PC-3 (cell line): ENCODE measurements around the gene HACD4. TPM values are rescaled to one million over a fixed set of nuclear protein-coding genes. Genes with fewer than 3 reads are reported as not detected.

Experiments
- ATAC-seq: fragments of 200-7000 bp; cut with Tn5 transposase; 2 replicates; pipeline ENCODE4 v1.9.1; 2020; ENCODE audit warnings: mild to moderate bottlenecking, moderate library complexity
- BruUV-seq: library from RNA; stranded (reverse); fragments of 400-500 nt; replicated peaks from 2 replicates; lab custom pipeline; 2021; lab: Mats Ljungman, UMichigan
- CTCF ChIA-PET: fragments of 300-600 bp; sonication (Branson Sonifier 250); formaldehyde crosslinking; loops from one replicate; lab custom pipeline; 2022; ENCODE audit warnings: antibody characterized with exemption; lab: Charles Lee
- POLR2A ChIA-PET: fragments of 300-600 bp; sonication (Branson Sonifier 250); formaldehyde crosslinking; loops from one replicate; lab custom pipeline; 2022; ENCODE audit warnings: antibody characterized with exemption; ENCODE audit not compliant: unreplicated experiment; lab: Charles Lee
- DNase-seq: peaks from one replicate; pipeline ENCODE4 v3.0.0-alpha.2; 2015
- H2AFZ ChIP-seq: fragments of 300-600 bp; sonication (generic); 2 replicates; pipeline ENCODE4 v1.6.0; 2016; ENCODE audit warnings: antibody characterized with exemption, low read length
- H3F3A ChIP-seq: fragments of 300-600 bp; sonication (generic); one replicate; pipeline ENCODE4 v1.6.0; 2017; ENCODE audit warnings: antibody characterized with exemption, low read length, control low read depth, mild to moderate bottlenecking; ENCODE audit not compliant: unreplicated experiment
- H3K27ac ChIP-seq: fragments of 300-600 bp; sonication (generic); 2 replicates; pipeline ENCODE4 v1.5.1; 2016; ENCODE audit warnings: mild to moderate bottlenecking, low read length
- H3K27me3 ChIP-seq: fragments of 300-600 bp; sonication (generic); 2 replicates; pipeline ENCODE4 v1.6.1; 2016; ENCODE audit warnings: low read length, mixed read lengths
- H3K36me3 ChIP-seq: fragments of 300-600 bp; sonication (generic); 2 replicates; pipeline ENCODE4 v1.6.1; 2016; ENCODE audit warnings: low read depth, mixed run types, low read length, mixed read lengths
- H3K4me1 ChIP-seq: fragments of 300-600 bp; sonication (generic); 2 replicates; pipeline ENCODE4 v1.5.1; 2016; ENCODE audit warnings: low read length; ENCODE audit not compliant: insufficient read depth
- H3K4me2 ChIP-seq: fragments of 300-600 bp; sonication (generic); 2 replicates; pipeline ENCODE4 v1.6.0; 2016; ENCODE audit warnings: low read length
- H3K4me3 ChIP-seq: fragments of 300-600 bp; sonication (generic); 2 replicates; pipeline ENCODE4 v1.5.1; 2016; ENCODE audit warnings: mild to moderate bottlenecking, low read length, mixed read lengths
- H3K79me2 ChIP-seq: fragments of 300-600 bp; sonication (generic); 2 replicates; pipeline ENCODE4 v1.6.1; 2017; ENCODE audit warnings: low read length, mixed read lengths
- H3K9ac ChIP-seq: fragments of 300-600 bp; sonication (generic); 2 replicates; pipeline ENCODE4 v1.6.0; 2016; ENCODE audit warnings: mild to moderate bottlenecking, low read length
- H3K9me2 ChIP-seq: fragments of 300-600 bp; sonication (generic); replicated peaks from 2 replicates; pipeline ENCODE4 v1.6.1; 2016; ENCODE audit warnings: mixed run types, low read length, mixed read lengths
- H3K9me3 ChIP-seq: fragments of 300-600 bp; sonication (generic); 2 replicates; pipeline ENCODE4 v1.6.1; 2016; ENCODE audit warnings: low read length, mixed read lengths
- H4K20me1 ChIP-seq: fragments of 300-600 bp; sonication (generic); 2 replicates; pipeline ENCODE4 v1.6.1; 2016; ENCODE audit warnings: low read length, mixed read lengths
- EZH2 ChIP-seq: fragments of 300-600 bp; sonication (generic); IDR thresholded peaks from one replicate; pipeline ENCODE4 v1.6.1; 2017; ENCODE audit warnings: antibody characterized with exemption, mild to moderate bottlenecking, low read length; ENCODE audit not compliant: unreplicated experiment
- EZH2phosphoT487 ChIP-seq: fragments of 300-600 bp; sonication (generic); IDR thresholded peaks from 2 replicates; pipeline ENCODE4 v1.6.1; 2018; ENCODE audit warnings: mild to moderate bottlenecking, antibody characterized with exemption, low read length, borderline replicate concordance
- intact Hi-C: fragments of 100-400 bp; cut with micrococcal nuclease; formaldehyde crosslinking; loops from 2 replicates; pipeline ENCODE4 v1.9.0; 2023
- total RNA-seq: library from RNA; depleted of rRNA; stranded (reverse); fragments of >200 nt; gene quantifications from 2 replicates; pipeline ENCODE4 v1.2.3, GENCODE V29; 2014
- TF ChIP-seq, protein P1 (sequence below): fragments of 300-600 bp; sonication (generic); conservative IDR thresholded peaks from 2 replicates; pipeline ENCODE4 v1.5.1; 2017; ENCODE audit warnings: antibody characterized with exemption, low read depth, mild to moderate bottlenecking, low read length

HACD4 gene
- total RNA-seq, 1 experiment from 2014 or later: not detected

DNA sequence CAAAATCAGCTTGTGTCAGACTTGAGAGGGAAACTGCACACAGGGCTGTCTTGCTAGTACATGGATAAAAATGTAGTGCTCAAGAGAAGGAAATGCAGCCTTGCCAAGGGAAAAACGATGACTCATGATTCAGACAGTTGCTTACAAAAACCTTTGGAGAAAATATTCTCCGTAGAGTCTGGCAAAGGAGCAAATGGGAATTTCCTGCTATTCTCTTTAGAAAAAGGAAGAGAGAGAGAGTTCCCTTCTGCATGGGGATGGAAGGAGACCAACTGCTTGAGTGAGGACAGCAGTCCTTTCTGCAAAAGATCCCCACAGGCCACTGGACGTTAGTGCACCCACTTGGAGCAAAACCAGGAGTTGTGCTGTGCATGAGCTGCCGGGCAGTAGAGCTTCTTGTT is 38.7 kb upstream of the HACD4 start:
- POLR2A ChIA-PET: interaction anchor here (0.6 kb wide), 1 partner anchor 149 kb away, joined by 3 read pairs; no protein-coding TSS in a partner anchor
- no peak for TF ChIP-seq EZH2
- TF ChIP-seq, protein P1, sequence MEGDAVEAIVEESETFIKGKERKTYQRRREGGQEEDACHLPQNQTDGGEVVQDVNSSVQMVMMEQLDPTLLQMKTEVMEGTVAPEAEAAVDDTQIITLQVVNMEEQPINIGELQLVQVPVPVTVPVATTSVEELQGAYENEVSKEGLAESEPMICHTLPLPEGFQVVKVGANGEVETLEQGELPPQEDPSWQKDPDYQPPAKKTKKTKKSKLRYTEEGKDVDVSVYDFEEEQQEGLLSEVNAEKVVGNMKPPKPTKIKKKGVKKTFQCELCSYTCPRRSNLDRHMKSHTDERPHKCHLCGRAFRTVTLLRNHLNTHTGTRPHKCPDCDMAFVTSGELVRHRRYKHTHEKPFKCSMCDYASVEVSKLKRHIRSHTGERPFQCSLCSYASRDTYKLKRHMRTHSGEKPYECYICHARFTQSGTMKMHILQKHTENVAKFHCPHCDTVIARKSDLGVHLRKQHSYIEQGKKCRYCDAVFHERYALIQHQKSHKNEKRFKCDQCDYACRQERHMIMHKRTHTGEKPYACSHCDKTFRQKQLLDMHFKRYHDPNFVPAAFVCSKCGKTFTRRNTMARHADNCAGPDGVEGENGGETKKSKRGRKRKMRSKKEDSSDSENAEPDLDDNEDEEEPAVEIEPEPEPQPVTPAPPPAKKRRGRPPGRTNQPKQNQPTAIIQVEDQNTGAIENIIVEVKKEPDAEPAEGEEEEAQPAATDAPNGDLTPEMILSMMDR: no peak
- Histone ChIP-seq H2AFZ (peak overlapping the region; percentile 80), H3K4me2 (peak overlapping the region; percentile 69), H3K79me2 (no peaks in the 10 kb centered on the region), H3K27ac (peak overlapping the region; percentile 11; the same call in 1 of the 2 replicates), H3K27me3 (no peaks in the 10 kb centered on the region), H3K9me2 (no peaks in the 10 kb centered on the region), H3K4me3 (peak overlapping the region; percentile 33; the same call in 1 of the 2 replicates), H3K9me3 (no peaks in the 10 kb centered on the region), H3K9ac (no peak overlapping the region), H3F3A (no peaks in the 10 kb centered on the region), H3K4me1 (peaks cover 6% of the 10 kb centered on the region), H4K20me1 (no peaks in the 10 kb centered on the region), H3K36me3 (no peaks in the 10 kb centered on the region)
- no TSS peak for BruUV-seq
- CTCF ChIA-PET: interaction anchor here (1.2 kb wide), 1 partner anchor 41 kb away, joined by 4 read pairs; no protein-coding TSS in a partner anchor
- ATAC-seq (peak; percentile 96), DNase-seq (peak; percentile 74)
- intact Hi-C loops: no loop called here

DNA sequence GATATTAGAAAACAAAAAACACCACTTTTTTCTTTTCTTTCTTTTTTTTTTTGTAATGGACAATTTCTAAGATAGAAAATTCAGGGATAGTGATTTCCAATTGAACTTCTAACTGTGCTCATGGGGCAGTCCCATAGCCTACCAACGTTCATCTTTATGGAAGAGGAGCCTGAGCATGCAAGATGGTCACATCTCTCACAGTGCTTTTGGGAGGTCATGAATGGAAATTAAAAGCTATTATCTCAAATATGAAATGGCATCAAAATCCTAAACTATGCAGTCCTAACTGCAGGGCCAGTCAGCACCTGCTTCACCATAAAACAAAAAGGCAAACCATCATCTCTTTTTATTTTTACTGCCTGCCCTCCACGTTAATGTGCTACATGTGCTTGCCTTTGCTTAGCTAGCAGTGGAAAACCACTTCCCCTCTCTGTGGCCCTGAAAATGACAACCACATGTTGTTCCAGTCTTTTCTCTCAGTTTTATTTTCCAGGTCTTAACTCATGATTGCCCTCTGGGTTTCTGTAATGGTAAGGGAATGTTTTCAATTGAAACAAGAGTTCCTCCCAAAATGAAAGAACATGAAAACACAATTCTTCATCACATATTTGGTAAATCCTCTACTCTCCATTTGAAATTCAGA is 29.6 kb upstream of the HACD4 start:
- CTCF ChIA-PET: no interaction called here
- POLR2A ChIA-PET: no interaction called here
- Histone ChIP-seq H4K20me1 (no peaks in the 10 kb centered on the region), H3K79me2 (no peaks in the 10 kb centered on the region), H3K4me2 (no peak overlapping the region), H3K9me2 (no peaks in the 10 kb centered on the region), H3K9me3 (no peaks in the 10 kb centered on the region), H3K4me3 (no peak overlapping the region), H3F3A (no peaks in the 10 kb centered on the region), H3K27ac (no peak overlapping the region), H3K27me3 (no peaks in the 10 kb centered on the region), H3K9ac (no peak overlapping the region), H3K36me3 (no peaks in the 10 kb centered on the region), H2AFZ (no peak overlapping the region), H3K4me1 (no peaks in the 10 kb centered on the region)
- no TSS peak for BruUV-seq
- ATAC-seq (no peak), DNase-seq (no peak)
- intact Hi-C loops: no loop called here
- TF ChIP-seq EZH2phosphoT487 (no peak), EZH2 (no peak)
- TF ChIP-seq, protein P1: no peak

DNA sequence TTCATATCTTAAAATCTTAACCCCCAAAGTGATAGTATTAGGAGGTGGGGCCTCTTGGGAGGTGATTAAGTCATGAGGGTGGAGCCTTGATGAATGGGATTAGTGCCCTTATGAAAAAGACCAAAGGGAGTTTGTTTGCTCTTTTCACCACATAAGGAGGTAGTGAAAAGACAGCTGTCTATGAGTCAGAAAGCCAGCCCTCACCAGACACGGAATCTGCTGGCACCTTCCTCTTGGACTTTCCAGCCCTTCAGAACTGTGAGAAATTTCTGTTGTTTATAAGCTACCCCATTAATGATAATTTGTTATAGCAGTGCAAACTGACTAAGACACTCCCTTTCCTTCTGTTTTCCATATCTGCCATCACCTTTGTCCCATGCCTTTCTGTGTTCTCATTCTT is 25.5 kb upstream of the HACD4 start:
- Histone ChIP-seq H3K4me3 (no peak overlapping the region), H3K36me3 (no peaks in the 10 kb centered on the region), H3K27me3 (no peaks in the 10 kb centered on the region), H3K9me3 (no peaks in the 10 kb centered on the region), H3K27ac (peak overlapping the region; percentile 43), H3K9ac (no peak overlapping the region), H2AFZ (no peak overlapping the region), H3K4me1 (no peaks in the 10 kb centered on the region), H3K79me2 (no peaks in the 10 kb centered on the region), H3K9me2 (no peaks in the 10 kb centered on the region), H3F3A (no peaks in the 10 kb centered on the region), H3K4me2 (no peak overlapping the region), H4K20me1 (no peaks in the 10 kb centered on the region)
- BruUV-seq: no TSS peak
- TF ChIP-seq EZH2: no peak
- TF ChIP-seq EZH2phosphoT487: no peak
- TF ChIP-seq, protein P1: no peak
- ChIA-PET CTCF (no interaction called here), POLR2A (no interaction called here)
- peak; percentile 95 for ATAC-seq
- intact Hi-C loops: no loop called here
- DNase-seq: peak; percentile 67
